Measurements from ENCODE around the gene MAF. TPM values are rescaled to one million over a fixed set of nuclear protein-coding genes. Genes with fewer than 3 reads are reported as not detected.
A peak's percentile ranks its signal among the peaks of the same experiment; 100 is the strongest.

The MAF gene
- 100 to 1,000 TPM in 1 of 9 donors, 10 to 100 TPM in 8; 10.7 to 114 (median 68.1) TPM for total RNA-seq
- 10 to 100 TPM in 1 of 3 donors, 1 to 10 TPM in 2; 7.2 to 15.3 (median 8.5) TPM for polyA plus RNA-seq
- long read RNA-seq, donor 1, full-length matches to known transcripts: 43 of 43 reads
- long read RNA-seq, donor 1, partial matches to known transcripts: 0 of 43 reads
- long read RNA-seq, donor 1, other reads (novel, unspliced or antisense): 0 of 43 reads
- long read RNA-seq, donor 2, full-length matches to known transcripts: 52 of 52 reads
- long read RNA-seq, donor 2, partial matches to known transcripts: 0 of 52 reads
- long read RNA-seq, donor 2, other reads (novel, unspliced or antisense): 0 of 52 reads
- long read RNA-seq, donor 3, full-length matches to known transcripts: 23 of 23 reads
- long read RNA-seq, donor 3, partial matches to known transcripts: 0 of 23 reads
- long read RNA-seq, donor 3, other reads (novel, unspliced or antisense): 0 of 23 reads
- long read RNA-seq, donor 4, full-length matches to known transcripts: 8 of 8 reads
- long read RNA-seq, donor 4, partial matches to known transcripts: 0 of 8 reads
- long read RNA-seq, donor 4, other reads (novel, unspliced or antisense): 0 of 8 reads
- long read RNA-seq, donor 5, full-length matches to known transcripts: 15 of 16 reads
- long read RNA-seq, donor 5, partial matches to known transcripts: 0 of 16 reads
- long read RNA-seq, donor 5, other reads (novel, unspliced or antisense): 1 of 16 reads
- long read RNA-seq, donor 6, full-length matches to known transcripts: 25 of 25 reads
- long read RNA-seq, donor 6, partial matches to known transcripts: 0 of 25 reads
- long read RNA-seq, donor 6, other reads (novel, unspliced or antisense): 0 of 25 reads
- long read RNA-seq, donor 7, full-length matches to known transcripts: 26 of 26 reads
- long read RNA-seq, donor 7, partial matches to known transcripts: 0 of 26 reads
- long read RNA-seq, donor 7, other reads (novel, unspliced or antisense): 0 of 26 reads
- long read RNA-seq, donor 8, full-length matches to known transcripts: 60 of 60 reads
- long read RNA-seq, donor 8, partial matches to known transcripts: 0 of 60 reads
- long read RNA-seq, donor 8, other reads (novel, unspliced or antisense): 0 of 60 reads
- long read RNA-seq, donor 9, full-length matches to known transcripts: 45 of 45 reads
- long read RNA-seq, donor 9, partial matches to known transcripts: 0 of 45 reads
- long read RNA-seq, donor 9, other reads (novel, unspliced or antisense): 0 of 45 reads
- long read RNA-seq, donor 10, full-length matches to known transcripts: 42 of 42 reads
- long read RNA-seq, donor 10, partial matches to known transcripts: 0 of 42 reads
- long read RNA-seq, donor 10, other reads (novel, unspliced or antisense): 0 of 42 reads

- Histone ChIP-seq H3K9me3 (replicated peaks in 1 of 3) (no peaks in the 10 kb centered on the region), H3K4me3 (peak within 1 kb of the TSS; percentile 36 to 95 (median 77)), H3K36me3 (replicated peaks in 1 of 2) (no peaks in the 10 kb centered on the region), H3K27me3 (no peaks in the 10 kb centered on the region), H3K4me1 (replicated peaks in 1 of 2) (peaks cover 2 to 7% of the 10 kb centered on the region in 2 donors), H3K27ac (peak within 1 kb of the TSS; percentile 73 to 96 (median 95))
- DNase-seq: peak; percentile 93 to 98 (median 94)
- 0 to 1% (median 0%) methylated on average over 13 to 25 of the region's 25 CpGs for WGBS, 4 donors
- TF ChIP-seq POLR2A (IDR thresholded peaks at IDR 0.05): peak; percentile 75 to 81
- TF ChIP-seq CTCF (IDR thresholded peaks at IDR 0.05): no peak
- intact Hi-C loops (cut with DNase I): loop anchor here (10.0 kb wide), 2 partner anchors 1096 to 1476 kb away; no protein-coding TSS in a partner anchor
These were observed at the start of gene MAF for GRCh38 chr16:79600638-79601091. Gene MAF, minus strand, starts transcription at chr16:79600737. Its CDS starts 835 bp downstream, at chr16:79599902.

GRCh38 chr16:79648826-79649225 is 48.3 kb upstream of the MAF start:
- DNase-seq: no peak
- H3K36me3 ChIP-seq (replicated peaks in 1 of 2): no peaks in the 10 kb centered on the region
- no peak overlapping the region for H3K4me3 ChIP-seq
- no peak overlapping the region for H3K27ac ChIP-seq
- intact Hi-C loops (cut with DNase I): no loop called here
- no peak for TF ChIP-seq POLR2A (IDR thresholded peaks at IDR 0.05)
- no peak for TF ChIP-seq CTCF (IDR thresholded peaks at IDR 0.05)
- H3K9me3 ChIP-seq (replicated peaks in 1 of 3): no peaks in the 10 kb centered on the region
- WGBS, 4 donors: 78 to 85% (median 81%) methylated on average over 4 of the region's 4 CpGs
- no peaks in the 10 kb centered on the region for H3K27me3 ChIP-seq
- no peaks in the 10 kb centered on the region for H3K4me1 ChIP-seq (replicated peaks in 1 of 2)

GRCh38 chr16:79647586-79647985 is 47.0 kb upstream of the MAF start:
- Histone ChIP-seq H3K9me3 (replicated peaks in 1 of 3) (no peaks in the 10 kb centered on the region), H3K27ac (no peak overlapping the region), H3K4me3 (no peak overlapping the region), H3K27me3 (no peaks in the 10 kb centered on the region), H3K4me1 (replicated peaks in 1 of 2) (no peaks in the 10 kb centered on the region), H3K36me3 (replicated peaks in 1 of 2) (no peaks in the 10 kb centered on the region)
- no peak for TF ChIP-seq POLR2A (IDR thresholded peaks at IDR 0.05)
- no peak for TF ChIP-seq CTCF (IDR thresholded peaks at IDR 0.05)
- WGBS, 4 donors: 83 to 90% (median 87%) methylated on average over 3 of the region's 3 CpGs
- intact Hi-C loops (cut with DNase I): no loop called here
- DNase-seq: no peak
